Sigmoid colon (tissue), 7 donors: ENCODE data around the gene NHS. TPM values are rescaled to one million over a fixed set of nuclear protein-coding genes. Genes with fewer than 3 reads are reported as not detected.

Experiments used
- DNase-seq: peaks from one replicate; pipeline ENCODE4 v3.0.0-alpha.2; 2019
- H3K27ac ChIP-seq, 4 donors: fragments of 200-600 bp; sonication (generic); one replicate each; pipeline ENCODE4 v1.5.1; 2016 to 2019; ENCODE audit warnings: mild to moderate bottlenecking in 1 of 4
- H3K27me3 ChIP-seq, 3 donors: fragments of 200-600 bp; sonication (generic); one replicate each; pipeline ENCODE4 v1.5.1; 2019; ENCODE audit warnings: mild to moderate bottlenecking in 1 of 3
- H3K36me3 ChIP-seq, 4 donors: fragments of 200-600 bp; sonication (generic); one replicate each; pipeline ENCODE4 v1.5.1; 2016 to 2019
- H3K4me1 ChIP-seq, 4 donors: fragments of 200-600 bp; sonication (generic); one replicate each; pipeline ENCODE4 v1.5.1; 2017 to 2019
- H3K4me3 ChIP-seq, 4 donors: fragments of 200-600 bp; sonication (generic); one replicate each; pipeline ENCODE4 v1.5.1; 2017 to 2019; ENCODE audit warnings: mild to moderate bottlenecking in 2 of 4, moderate library complexity in 1 of 4
- H3K9me3 ChIP-seq, 4 donors: fragments of 200-600 bp in 3 of 4; sonication (generic) in 3 of 4; one replicate each; pipeline versions ENCODE4 v1.5.1 to v1.6.1; 2013 to 2019
- EP300 ChIP-seq, 4 donors: sonication (generic); formaldehyde crosslinking; IDR thresholded peaks; one replicate each; pipeline ENCODE4 v1.6.1; 2017; ENCODE audit warnings: antibody characterized with exemption in 4 of 4
- POLR2A ChIP-seq, 2 donors: fragments of 450-650 bp; IDR thresholded peaks; one replicate each; pipeline ENCODE4 v1.6.1; 2016; ENCODE audit warnings: antibody characterized with exemption in 2 of 2, mild to moderate bottlenecking in 2 of 2, moderate library complexity in 2 of 2
- POLR2AphosphoS5 ChIP-seq, 4 donors: sonication (generic); formaldehyde crosslinking; IDR thresholded peaks; one replicate each; pipeline ENCODE4 v1.6.1; 2017; ENCODE audit warnings: antibody characterized with exemption in 4 of 4
- WGBS, 2 donors: extraction: QIAGEN DNeasy Blood & Tissue Kit; methylation state at CpG; one replicate each; pipeline ENCODE4 v1.1.7; 2013; 5-methylcytosine and 5-hydroxymethylcytosine counted together
- intact Hi-C: fragments of 100-400 bp; cut with DNase I; formaldehyde crosslinking; loops from one replicate; pipeline ENCODE4 v1.15.1; 2023
- polyA plus RNA-seq, 3 donors: library from polyadenylated mRNA; stranded (reverse); fragments of 200-250 nt; gene quantifications; one replicate each; pipeline ENCODE4 v1.2.3, GENCODE V29; 2013
- total RNA-seq, 4 donors: library from RNA; depleted of rRNA; stranded (reverse); fragments of >200 nt; gene quantifications; one replicate each; pipeline ENCODE4 v1.1.0, GENCODE V29; 2016
- TF ChIP-seq, protein P1 (sequence below), 4 experiments: fragments of 450-650 bp in 3 of 4; fragments of 200-600 bp in 1 of 4; IDR thresholded peaks; one replicate each; pipeline ENCODE4 v1.5.1; 2016 to 2019; ENCODE audit warnings: antibody characterized with exemption in 4 of 4, mild to moderate bottlenecking in 3 of 4, moderate library complexity in 2 of 4
- donor health status: healthy with polysubstance abuse.
- donor health status: Bipolar disorder and iron deficiency.
- donor health status: healthy.

The NHS gene
- total and polyA plus RNA-seq, 7 donors, result under 0.01 to 22.7 (median 9.3) TPM

DNA sequence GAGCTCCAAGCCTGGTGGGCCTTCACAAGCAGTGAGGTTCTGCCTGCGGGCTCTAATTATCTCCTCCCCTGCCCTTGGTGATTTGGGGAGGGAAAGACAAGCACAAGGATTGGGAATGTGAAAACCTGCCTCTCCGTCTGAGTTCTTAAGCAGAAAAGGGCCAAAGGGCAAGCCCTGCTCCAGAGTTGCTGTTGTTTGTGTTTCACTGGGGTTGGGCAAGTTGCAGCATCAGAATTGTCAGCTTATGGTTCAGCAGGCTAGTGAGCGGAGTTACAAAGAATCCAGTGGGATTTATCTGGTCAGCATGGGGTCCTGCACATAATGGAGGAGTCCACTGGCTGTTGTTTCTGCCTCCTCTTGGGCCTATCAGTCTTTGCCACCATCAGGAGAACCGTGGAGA is 60.5 kb downstream of the NHS start:
- Histone ChIP-seq H3K4me1 (no peaks in the 10 kb centered on the region), H3K9me3 (no peaks in the 10 kb centered on the region), H3K27ac (no peak overlapping the region), H3K4me3 (no peak overlapping the region), H3K27me3 (no peaks in the 10 kb centered on the region), H3K36me3 (no peaks in the 10 kb centered on the region)
- intact Hi-C loops, result no loop called here
- DNase-seq, result no peak
- 41 to 70% methylated on average over 4 of the region's 4 CpGs for whole genome bisulfite sequencing, 2 donors
- TF ChIP-seq POLR2AphosphoS5 (IDR thresholded peaks at IDR 0.05) (no peak), EP300 (IDR thresholded peaks at IDR 0.05) (no peak), POLR2A (IDR thresholded peaks at IDR 0.05) (no peak)
- TF ChIP-seq, protein P1, sequence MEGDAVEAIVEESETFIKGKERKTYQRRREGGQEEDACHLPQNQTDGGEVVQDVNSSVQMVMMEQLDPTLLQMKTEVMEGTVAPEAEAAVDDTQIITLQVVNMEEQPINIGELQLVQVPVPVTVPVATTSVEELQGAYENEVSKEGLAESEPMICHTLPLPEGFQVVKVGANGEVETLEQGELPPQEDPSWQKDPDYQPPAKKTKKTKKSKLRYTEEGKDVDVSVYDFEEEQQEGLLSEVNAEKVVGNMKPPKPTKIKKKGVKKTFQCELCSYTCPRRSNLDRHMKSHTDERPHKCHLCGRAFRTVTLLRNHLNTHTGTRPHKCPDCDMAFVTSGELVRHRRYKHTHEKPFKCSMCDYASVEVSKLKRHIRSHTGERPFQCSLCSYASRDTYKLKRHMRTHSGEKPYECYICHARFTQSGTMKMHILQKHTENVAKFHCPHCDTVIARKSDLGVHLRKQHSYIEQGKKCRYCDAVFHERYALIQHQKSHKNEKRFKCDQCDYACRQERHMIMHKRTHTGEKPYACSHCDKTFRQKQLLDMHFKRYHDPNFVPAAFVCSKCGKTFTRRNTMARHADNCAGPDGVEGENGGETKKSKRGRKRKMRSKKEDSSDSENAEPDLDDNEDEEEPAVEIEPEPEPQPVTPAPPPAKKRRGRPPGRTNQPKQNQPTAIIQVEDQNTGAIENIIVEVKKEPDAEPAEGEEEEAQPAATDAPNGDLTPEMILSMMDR (IDR thresholded peaks at IDR 0.05), result no peak

DNA sequence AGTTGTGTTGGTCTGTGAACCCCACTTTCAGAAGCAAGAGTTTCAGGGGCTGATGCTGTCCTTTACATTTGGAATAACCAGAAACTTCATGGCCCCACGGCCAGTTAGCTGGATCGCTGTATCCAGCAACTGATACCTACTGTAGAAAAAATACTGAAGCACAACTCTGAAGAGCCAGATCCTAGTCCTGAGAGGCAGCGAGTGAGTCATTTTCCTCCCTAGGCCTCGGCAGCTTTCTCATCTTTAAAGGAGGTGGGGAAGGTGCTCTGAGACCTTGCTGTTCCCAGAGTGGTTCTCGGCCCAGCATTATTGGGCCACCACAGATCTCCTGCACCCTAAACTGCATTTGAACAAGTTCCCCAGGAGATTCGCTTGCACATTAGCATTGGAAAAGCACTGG is 63.2 kb downstream of the NHS start:
- no peak overlapping the region for H3K4me3 ChIP-seq
- DNase-seq, result no peak
- intact Hi-C loops, result no loop called here
- H3K4me1 ChIP-seq, result no peaks in the 10 kb centered on the region
- H3K36me3 ChIP-seq, result no peaks in the 10 kb centered on the region
- TF ChIP-seq POLR2AphosphoS5 (IDR thresholded peaks at IDR 0.05) (no peak), EP300 (IDR thresholded peaks at IDR 0.05) (no peak), POLR2A (IDR thresholded peaks at IDR 0.05) (no peak)
- TF ChIP-seq, protein P1 (IDR thresholded peaks at IDR 0.05), result no peak
- no peaks in the 10 kb centered on the region for H3K9me3 ChIP-seq
- no peaks in the 10 kb centered on the region for H3K27me3 ChIP-seq
- no peak overlapping the region for H3K27ac ChIP-seq
- WGBS, 2 donors, result 94 to 95% methylated on average over 6 of the region's 6 CpGs

DNA sequence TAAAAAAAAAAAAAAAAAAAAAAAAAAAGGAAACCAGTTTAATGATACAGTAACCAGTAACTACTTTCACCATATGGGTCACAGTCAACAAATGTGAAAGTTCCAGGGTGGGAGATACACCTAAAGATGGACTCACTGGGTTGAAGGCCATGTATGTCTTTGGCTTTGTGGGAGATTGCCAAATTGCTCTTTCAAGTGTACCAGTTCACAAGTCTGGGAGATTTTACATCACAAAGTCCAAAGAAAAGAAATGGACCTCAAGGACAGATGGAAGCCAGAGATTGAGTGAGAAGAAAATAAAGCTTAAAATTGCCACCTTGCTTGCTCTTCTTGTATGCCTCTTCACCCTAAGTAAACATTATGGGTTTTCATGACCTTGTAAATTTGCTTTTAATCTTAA is 65.3 kb downstream of the NHS start:
- no peak overlapping the region for H3K27ac ChIP-seq
- DNase-seq, result no peak
- intact Hi-C loops, result no loop called here
- no peaks in the 10 kb centered on the region for H3K4me1 ChIP-seq
- H3K36me3 ChIP-seq, result no peaks in the 10 kb centered on the region
- H3K27me3 ChIP-seq, result no peaks in the 10 kb centered on the region
- TF ChIP-seq, protein P1 (IDR thresholded peaks at IDR 0.05), result no peak
- TF ChIP-seq EP300 (IDR thresholded peaks at IDR 0.05) (no peak), POLR2A (IDR thresholded peaks at IDR 0.05) (no peak), POLR2AphosphoS5 (IDR thresholded peaks at IDR 0.05) (no peak)
- no peak overlapping the region for H3K4me3 ChIP-seq
- H3K9me3 ChIP-seq, result no peaks in the 10 kb centered on the region

DNA sequence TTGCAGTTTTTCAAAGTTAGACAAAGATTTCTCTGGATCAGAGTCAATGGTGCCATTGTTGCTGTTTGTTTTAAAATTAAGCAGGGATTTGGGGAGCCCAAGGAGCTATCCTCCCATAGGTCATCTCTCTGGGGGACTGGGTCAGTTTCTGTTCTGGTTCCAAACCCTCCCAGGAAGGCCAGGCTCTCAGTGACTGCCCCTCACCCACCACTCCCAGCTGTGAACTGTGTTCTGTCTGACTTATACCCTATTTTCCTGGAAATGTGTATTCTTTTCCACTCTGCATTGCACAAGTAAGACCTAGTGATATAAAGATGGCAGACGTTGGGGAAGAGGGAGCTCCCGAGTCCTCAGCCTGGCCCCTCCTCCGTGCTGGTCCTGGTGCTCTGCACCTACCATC is 65.8 kb downstream of the NHS start:
- no peaks in the 10 kb centered on the region for H3K36me3 ChIP-seq
- no peaks in the 10 kb centered on the region for H3K4me1 ChIP-seq
- 80 to 86% methylated on average over 3 of the region's 3 CpGs for WGBS, 2 donors
- no peaks in the 10 kb centered on the region for H3K9me3 ChIP-seq
- DNase-seq, result no peak
- TF ChIP-seq, protein P1 (IDR thresholded peaks at IDR 0.05), result no peak
- TF ChIP-seq EP300 (IDR thresholded peaks at IDR 0.05) (no peak), POLR2A (IDR thresholded peaks at IDR 0.05) (no peak), POLR2AphosphoS5 (IDR thresholded peaks at IDR 0.05) (no peak)
- no peak overlapping the region for H3K4me3 ChIP-seq
- intact Hi-C loops, result no loop called here
- H3K27ac ChIP-seq, result no peak overlapping the region
- H3K27me3 ChIP-seq, result no peaks in the 10 kb centered on the region

DNA sequence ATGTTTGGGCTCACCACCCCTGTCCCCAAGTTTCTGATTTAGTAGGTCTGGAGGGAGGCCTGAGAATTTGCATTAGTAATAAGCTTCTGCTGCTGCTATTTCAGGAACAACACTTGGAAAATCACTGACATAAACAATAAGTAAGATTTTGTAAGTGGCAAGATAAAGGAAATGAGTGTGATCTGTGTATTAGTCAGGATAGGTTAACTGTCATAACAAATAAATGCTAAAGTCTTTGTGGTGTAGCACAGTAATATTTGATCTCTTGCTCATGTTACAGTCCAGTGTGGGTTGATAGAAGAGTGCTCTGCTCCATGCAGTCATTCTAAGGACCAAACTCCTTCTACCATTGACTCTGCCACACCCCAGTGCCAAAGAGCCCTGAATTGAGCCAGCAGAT is 67.0 kb downstream of the NHS start:
- no peak for TF ChIP-seq EP300 (IDR thresholded peaks at IDR 0.05)
- no peak for TF ChIP-seq POLR2A (IDR thresholded peaks at IDR 0.05)
- TF ChIP-seq, protein P1 (IDR thresholded peaks at IDR 0.05), result no peak
- no peak for TF ChIP-seq POLR2AphosphoS5 (IDR thresholded peaks at IDR 0.05)

More for the DNA sequence above, 67.0 kb downstream of the NHS start:
- H3K4me3 ChIP-seq, result no peak overlapping the region
- H3K27me3 ChIP-seq, result no peaks in the 10 kb centered on the region
- no peaks in the 10 kb centered on the region for H3K4me1 ChIP-seq
- no peak for DNase-seq
- H3K9me3 ChIP-seq, result no peaks in the 10 kb centered on the region
- no peak overlapping the region for H3K27ac ChIP-seq
- no peaks in the 10 kb centered on the region for H3K36me3 ChIP-seq
- intact Hi-C loops, result no loop called here
